ENCODE data around the gene WEE1. TPM values are rescaled to one million over a fixed set of nuclear protein-coding genes. Genes with fewer than 3 reads are reported as not detected.

Gene WEE1
- polyA plus RNA-seq, 1 donor from 2014 or later = 16.0 TPM

DNA sequence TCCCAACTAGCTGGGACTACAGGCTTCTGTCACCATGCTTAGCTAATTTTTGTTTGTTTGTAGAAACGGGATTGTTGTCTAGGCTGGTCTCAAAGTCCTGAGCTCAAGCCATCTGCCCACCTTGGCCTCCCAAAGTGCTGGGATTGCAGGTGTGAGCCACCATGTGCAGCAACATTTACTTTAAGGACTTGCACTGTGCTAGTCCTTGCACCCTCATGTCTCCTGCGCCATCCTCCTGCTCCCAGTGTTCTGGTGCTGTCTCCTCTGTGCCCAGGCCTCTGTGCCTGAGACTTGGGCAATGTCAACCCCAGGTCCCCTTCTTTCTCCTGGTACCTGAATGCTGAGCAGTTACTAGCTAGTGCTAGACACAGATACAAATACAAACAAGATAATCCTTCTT, 26.7 kb downstream of the WEE1 start:
- no peaks in the 10 kb centered on the region for H3K9me3 ChIP-seq (ENCODE audit: low read length)
- no peaks in the 10 kb centered on the region for H4K20me1 ChIP-seq (ENCODE audit: insufficient read depth)
- H3F3A ChIP-seq (ENCODE audit: insufficient read depth, low read length, poor library complexity, severe bottlenecking) = no peaks in the 10 kb centered on the region
- no peaks in the 10 kb centered on the region for H3K9me2 ChIP-seq (ENCODE audit: insufficient read depth, low read length)
- H3K9ac ChIP-seq (ENCODE audit: low read length) = no peak overlapping the region
- TF ChIP-seq EZH2 (IDR thresholded peaks at IDR 0.05; ENCODE audit: borderline replicate concordance, insufficient read depth, low read length, poor library complexity, severe bottlenecking) (no peak), REST (IDR thresholded peaks at IDR 0.05; ENCODE audit: borderline replicate concordance) (no peak), TAF1 (IDR thresholded peaks at IDR 0.05; ENCODE audit: low read depth) (no peak), EP300 (conservative IDR thresholded peaks at IDR 0.05; ENCODE audit: poor library complexity, severe bottlenecking) (no peak), POLR2AphosphoS5 (IDR thresholded peaks at IDR 0.05) (no peak), RAD21 (conservative IDR thresholded peaks at IDR 0.05) (no peak), MXI1 (conservative IDR thresholded peaks at IDR 0.05; ENCODE audit: poor library complexity, severe bottlenecking) (no peak), SMC3 (conservative IDR thresholded peaks at IDR 0.05; ENCODE audit: poor library complexity) (no peak), CTCF (IDR thresholded peaks at IDR 0.05; ENCODE audit: poor library complexity, severe bottlenecking) (no peak)
- no peak overlapping the region for H3K4me2 ChIP-seq (ENCODE audit: low read length)
- no peak overlapping the region for H3K4me3 ChIP-seq (ENCODE audit: low read length)
- no peaks in the 10 kb centered on the region for H3K79me2 ChIP-seq (replicated peaks; ENCODE audit: insufficient read depth, low read length)
- no peak overlapping the region for H3K27ac ChIP-seq (ENCODE audit: low read length)
- H3K27me3 ChIP-seq (ENCODE audit: insufficient read depth, low read depth, low read length) = no peaks in the 10 kb centered on the region
- H3K36me3 ChIP-seq (ENCODE audit: insufficient read depth, low read length) = no peaks in the 10 kb centered on the region
- no peak overlapping the region for H2AFZ ChIP-seq (ENCODE audit: low read depth, low read length)

DNA sequence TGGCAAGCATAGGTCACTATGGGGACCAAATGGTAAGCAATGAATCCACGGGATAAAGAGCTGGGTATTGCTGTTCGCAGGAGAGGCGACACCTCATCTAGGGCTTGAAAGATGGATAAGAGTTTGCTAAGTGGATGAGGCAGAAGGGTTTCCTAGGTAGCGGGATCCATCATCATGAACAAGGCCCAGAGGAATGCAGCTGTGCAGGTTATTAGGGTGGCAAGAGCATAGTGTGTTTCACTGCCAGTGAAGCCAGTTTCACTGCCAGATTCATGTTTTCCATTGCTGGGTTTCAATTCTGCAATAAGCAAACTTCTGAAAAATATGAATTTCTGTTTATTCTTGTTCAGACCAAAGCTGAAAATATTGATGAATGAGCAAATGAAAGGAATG, 27.2 kb downstream of the WEE1 start:
- Histone ChIP-seq H3K9ac (ENCODE audit: low read length) (no peak overlapping the region), H3F3A (ENCODE audit: insufficient read depth, low read length, poor library complexity, severe bottlenecking) (no peaks in the 10 kb centered on the region), H3K79me2 (replicated peaks; ENCODE audit: insufficient read depth, low read length) (no peaks in the 10 kb centered on the region), H3K36me3 (ENCODE audit: insufficient read depth, low read length) (no peaks in the 10 kb centered on the region), H2AFZ (ENCODE audit: low read depth, low read length) (no peak overlapping the region), H3K9me2 (ENCODE audit: insufficient read depth, low read length) (no peaks in the 10 kb centered on the region), H3K9me3 (ENCODE audit: low read length) (no peaks in the 10 kb centered on the region), H3K27ac (ENCODE audit: low read length) (no peak overlapping the region), H4K20me1 (ENCODE audit: insufficient read depth) (no peaks in the 10 kb centered on the region), H3K4me2 (ENCODE audit: low read length) (no peak overlapping the region), H3K4me3 (ENCODE audit: low read length) (no peak overlapping the region), H3K27me3 (ENCODE audit: insufficient read depth, low read depth, low read length) (no peaks in the 10 kb centered on the region)
- TF ChIP-seq REST (IDR thresholded peaks at IDR 0.05; ENCODE audit: borderline replicate concordance) (no peak), EP300 (conservative IDR thresholded peaks at IDR 0.05; ENCODE audit: poor library complexity, severe bottlenecking) (no peak), RAD21 (conservative IDR thresholded peaks at IDR 0.05) (no peak), SMC3 (conservative IDR thresholded peaks at IDR 0.05; ENCODE audit: poor library complexity) (no peak), CTCF (IDR thresholded peaks at IDR 0.05; ENCODE audit: poor library complexity, severe bottlenecking) (no peak), MXI1 (conservative IDR thresholded peaks at IDR 0.05; ENCODE audit: poor library complexity, severe bottlenecking) (no peak), POLR2AphosphoS5 (IDR thresholded peaks at IDR 0.05) (no peak), EZH2 (IDR thresholded peaks at IDR 0.05; ENCODE audit: borderline replicate concordance, insufficient read depth, low read length, poor library complexity, severe bottlenecking) (no peak), TAF1 (IDR thresholded peaks at IDR 0.05; ENCODE audit: low read depth) (no peak)
